Measurements from ENCODE around the gene TULP1.
"Not testable (repeated sequence)": the region's sequence is repeated elsewhere in the genome, so short reads cannot be mapped to it uniquely, and the experiment has no call there.

The TULP1 gene

GRCh38 chr6:35539223-35539622 is 26.5 kb upstream of the TULP1 start:
- no peak overlapping the region for H3K4me3 ChIP-seq (ENCODE audit: control insufficient read depth in 1 of 7, extremely low read depth in 1 of 7, insufficient read depth in 4 of 7, low read depth in 2 of 7, low read length in 6 of 7)
- peaks cover 2 to 7% (median 3%) of the 10 kb centered on the region in 4 experiments for H3K4me1 ChIP-seq (ENCODE audit: control extremely low read depth in 1 of 4, control insufficient read depth in 4 of 4, insufficient read depth in 4 of 4, low read length in 3 of 4)
- H3K36me3 ChIP-seq (ENCODE audit: control insufficient read depth in 4 of 4, insufficient read depth in 4 of 4, low read length in 3 of 4): no peaks in the 10 kb centered on the region
- peaks cover 0 to 3% (median 0%) of the 10 kb centered on the region in 5 experiments for H3K9me3 ChIP-seq (ENCODE audit: control extremely low read depth in 1 of 5, control insufficient read depth in 4 of 5, insufficient read depth in 2 of 5, low read depth in 1 of 5, low read length in 4 of 5)
- no peak overlapping the region for H3K27ac ChIP-seq (ENCODE audit: insufficient read depth in 1 of 2, low read depth in 1 of 2, low read length in 2 of 2, poor library complexity in 1 of 2, severe bottlenecking in 2 of 2)
- no peak for DNase-seq
- ChIA-PET POLR2A (interaction anchor here (0.6 kb wide), 2 partner anchors 22 to 83 kb away, joined by 3 to 7 read pairs; no protein-coding TSS in a partner anchor), CTCF (interaction anchor here (1.4 kb wide), 1 partner anchor 14 kb away, joined by 4 read pairs; no protein-coding TSS in a partner anchor)
- 100% methylated on average over 2 of the region's 3 CpGs for WGBS (ENCODE audit: insufficient coverage)
- H3K27me3 ChIP-seq (replicated peaks in 2 of 5; ENCODE audit: control insufficient read depth in 4 of 5, insufficient read depth in 5 of 5, low read length in 4 of 5): no peaks in the 10 kb centered on the region

GRCh38 chr6:35535847-35536246 is 23.2 kb upstream of the TULP1 start:
- H3K27ac ChIP-seq (ENCODE audit: insufficient read depth in 1 of 2, low read depth in 1 of 2, low read length in 2 of 2, poor library complexity in 1 of 2, severe bottlenecking in 2 of 2); POLR2A ChIA-PET; H3K27me3 ChIP-seq (replicated peaks in 2 of 5; ENCODE audit: control insufficient read depth in 4 of 5, insufficient read depth in 5 of 5, low read length in 4 of 5); H3K4me3 ChIP-seq (ENCODE audit: control insufficient read depth in 1 of 7, extremely low read depth in 1 of 7, insufficient read depth in 4 of 7, low read depth in 2 of 7, low read length in 6 of 7); DNase-seq; H3K9me3 ChIP-seq (ENCODE audit: control extremely low read depth in 1 of 5, control insufficient read depth in 4 of 5, insufficient read depth in 2 of 5, low read depth in 1 of 5, low read length in 4 of 5); H3K4me1 ChIP-seq (ENCODE audit: control extremely low read depth in 1 of 4, control insufficient read depth in 4 of 4, insufficient read depth in 4 of 4, low read length in 3 of 4); H3K36me3 ChIP-seq (ENCODE audit: control insufficient read depth in 4 of 4, insufficient read depth in 4 of 4, low read length in 3 of 4): not testable (repeated sequence)
- 95% methylated on average over 4 of the region's 6 CpGs for WGBS (ENCODE audit: insufficient coverage)
- CTCF ChIA-PET: interaction anchor here (1.2 to 1.4 kb wide), 3 partner anchors 13 to 33 kb away, joined by 4 to 8 read pairs (median 5); no protein-coding TSS in a partner anchor

GRCh38 chr6:35534407-35535170 is 21.9 kb upstream of the TULP1 start:
- POLR2A ChIA-PET: no interaction called here
- DNase-seq: peak in 1 of 3 donors; percentile 33

GRCh38 chr6:35533981-35534380 is 21.3 kb upstream of the TULP1 start:
- H3K4me1 ChIP-seq (ENCODE audit: control extremely low read depth in 1 of 4, control insufficient read depth in 4 of 4, insufficient read depth in 4 of 4, low read length in 3 of 4): peaks cover 0 to 4% (median 3%) of the 10 kb centered on the region in 4 experiments
- POLR2A ChIA-PET: no interaction called here
- no peaks in the 10 kb centered on the region for H3K9me3 ChIP-seq (ENCODE audit: control extremely low read depth in 1 of 5, control insufficient read depth in 4 of 5, insufficient read depth in 2 of 5, low read depth in 1 of 5, low read length in 4 of 5)
- CTCF ChIA-PET: interaction anchor here (1.0 to 3.6 kb wide), 2 partner anchors 11 to 19 kb away, joined by 3 to 18 read pairs; no protein-coding TSS in a partner anchor
- H3K27me3 ChIP-seq (replicated peaks in 2 of 5; ENCODE audit: control insufficient read depth in 4 of 5, insufficient read depth in 5 of 5, low read length in 4 of 5): no peaks in the 10 kb centered on the region
- 75% methylated on average over 6 of the region's 6 CpGs for WGBS (ENCODE audit: insufficient coverage)
- no peak overlapping the region for H3K27ac ChIP-seq (ENCODE audit: insufficient read depth in 1 of 2, low read depth in 1 of 2, low read length in 2 of 2, poor library complexity in 1 of 2, severe bottlenecking in 2 of 2)
- no peaks in the 10 kb centered on the region for H3K36me3 ChIP-seq (ENCODE audit: control insufficient read depth in 4 of 4, insufficient read depth in 4 of 4, low read length in 3 of 4)
- DNase-seq: no peak
- no peak overlapping the region for H3K4me3 ChIP-seq (ENCODE audit: control insufficient read depth in 1 of 7, extremely low read depth in 1 of 7, insufficient read depth in 4 of 7, low read depth in 2 of 7, low read length in 6 of 7)

More at GRCh38 chr6:35534407-35535170, 21.9 kb upstream of the TULP1 start:
- CTCF ChIA-PET: interaction anchor here (1.0 kb wide), 1 partner anchor 18 kb away, joined by 3 read pairs; no protein-coding TSS in a partner anchor
- no peaks in the 10 kb centered on the region for H3K27me3 ChIP-seq (replicated peaks in 2 of 5; ENCODE audit: control insufficient read depth in 4 of 5, insufficient read depth in 5 of 5, low read length in 4 of 5)
- no peak overlapping the region for H3K4me3 ChIP-seq (ENCODE audit: control insufficient read depth in 1 of 7, extremely low read depth in 1 of 7, insufficient read depth in 4 of 7, low read depth in 2 of 7, low read length in 6 of 7)
- H3K4me1 ChIP-seq (ENCODE audit: control extremely low read depth in 1 of 4, control insufficient read depth in 4 of 4, insufficient read depth in 4 of 4, low read length in 3 of 4): peaks cover 0 to 4% (median 3%) of the 10 kb centered on the region in 4 experiments
- no peak overlapping the region for H3K27ac ChIP-seq (ENCODE audit: insufficient read depth in 1 of 2, low read depth in 1 of 2, low read length in 2 of 2, poor library complexity in 1 of 2, severe bottlenecking in 2 of 2)
- H3K36me3 ChIP-seq (ENCODE audit: control insufficient read depth in 4 of 4, insufficient read depth in 4 of 4, low read length in 3 of 4): no peaks in the 10 kb centered on the region
- WGBS (ENCODE audit: insufficient coverage): 57% methylated on average over 9 of the region's 11 CpGs
- no peaks in the 10 kb centered on the region for H3K9me3 ChIP-seq (ENCODE audit: control extremely low read depth in 1 of 5, control insufficient read depth in 4 of 5, insufficient read depth in 2 of 5, low read depth in 1 of 5, low read length in 4 of 5)

- Histone ChIP-seq H3K27ac (ENCODE audit: insufficient read depth in 1 of 2, low read depth in 1 of 2, low read length in 2 of 2, poor library complexity in 1 of 2, severe bottlenecking in 2 of 2) (no peak overlapping the region), H3K4me3 (ENCODE audit: control insufficient read depth in 1 of 7, extremely low read depth in 1 of 7, insufficient read depth in 4 of 7, low read depth in 2 of 7, low read length in 6 of 7) (no peak overlapping the region), H3K36me3 (ENCODE audit: control insufficient read depth in 4 of 4, insufficient read depth in 4 of 4, low read length in 3 of 4) (no peaks in the 10 kb centered on the region), H3K9me3 (ENCODE audit: control extremely low read depth in 1 of 5, control insufficient read depth in 4 of 5, insufficient read depth in 2 of 5, low read depth in 1 of 5, low read length in 4 of 5) (no peaks in the 10 kb centered on the region), H3K27me3 (replicated peaks in 2 of 5; ENCODE audit: control insufficient read depth in 4 of 5, insufficient read depth in 5 of 5, low read length in 4 of 5) (no peaks in the 10 kb centered on the region), H3K4me1 (ENCODE audit: control extremely low read depth in 1 of 4, control insufficient read depth in 4 of 4, insufficient read depth in 4 of 4, low read length in 3 of 4) (peaks cover 0 to 4% (median 3%) of the 10 kb centered on the region in 4 experiments)
- no peak for DNase-seq
- ChIA-PET CTCF (interaction anchor here (1.4 to 3.6 kb wide), 2 partner anchors 10 to 15 kb away, joined by 4 to 18 read pairs; no protein-coding TSS in a partner anchor), POLR2A (no interaction called here)
- 100% methylated on average over 3 of the region's 4 CpGs for WGBS (ENCODE audit: insufficient coverage)
Measured at GRCh38 chr6:35532126-35532525, 19.4 kb upstream of the TULP1 start.

- 100% methylated on average over 1 of the region's 3 CpGs for whole genome bisulfite sequencing (ENCODE audit: insufficient coverage)
- peaks cover 0 to 2% (median 0%) of the 10 kb centered on the region in 5 experiments for H3K27me3 ChIP-seq (replicated peaks in 2 of 5; ENCODE audit: control insufficient read depth in 4 of 5, insufficient read depth in 5 of 5, low read length in 4 of 5)
- no peak overlapping the region for H3K4me3 ChIP-seq (ENCODE audit: control insufficient read depth in 1 of 7, extremely low read depth in 1 of 7, insufficient read depth in 4 of 7, low read depth in 2 of 7, low read length in 6 of 7)
- no peaks in the 10 kb centered on the region for H3K9me3 ChIP-seq (ENCODE audit: control extremely low read depth in 1 of 5, control insufficient read depth in 4 of 5, insufficient read depth in 2 of 5, low read depth in 1 of 5, low read length in 4 of 5)
- no peak overlapping the region for H3K27ac ChIP-seq (ENCODE audit: insufficient read depth in 1 of 2, low read depth in 1 of 2, low read length in 2 of 2, poor library complexity in 1 of 2, severe bottlenecking in 2 of 2)
- H3K4me1 ChIP-seq (ENCODE audit: control extremely low read depth in 1 of 4, control insufficient read depth in 4 of 4, insufficient read depth in 4 of 4, low read length in 3 of 4): peaks cover 0 to 11% (median 5%) of the 10 kb centered on the region in 4 experiments
- POLR2A ChIA-PET: no interaction called here
- CTCF ChIA-PET: interaction anchor here (0.7 to 3.6 kb wide), 11 partner anchors 8 to 920 kb away, joined by 3 to 18 read pairs (median 5); no protein-coding TSS in a partner anchor
- no peak for DNase-seq
- H3K36me3 ChIP-seq (ENCODE audit: control insufficient read depth in 4 of 4, insufficient read depth in 4 of 4, low read length in 3 of 4): no peaks in the 10 kb centered on the region
Measured at GRCh38 chr6:35524380-35525020, 11.8 kb upstream of the TULP1 start.
